ENCODE data around the gene GCSAM.

Gene GCSAM

DNA sequence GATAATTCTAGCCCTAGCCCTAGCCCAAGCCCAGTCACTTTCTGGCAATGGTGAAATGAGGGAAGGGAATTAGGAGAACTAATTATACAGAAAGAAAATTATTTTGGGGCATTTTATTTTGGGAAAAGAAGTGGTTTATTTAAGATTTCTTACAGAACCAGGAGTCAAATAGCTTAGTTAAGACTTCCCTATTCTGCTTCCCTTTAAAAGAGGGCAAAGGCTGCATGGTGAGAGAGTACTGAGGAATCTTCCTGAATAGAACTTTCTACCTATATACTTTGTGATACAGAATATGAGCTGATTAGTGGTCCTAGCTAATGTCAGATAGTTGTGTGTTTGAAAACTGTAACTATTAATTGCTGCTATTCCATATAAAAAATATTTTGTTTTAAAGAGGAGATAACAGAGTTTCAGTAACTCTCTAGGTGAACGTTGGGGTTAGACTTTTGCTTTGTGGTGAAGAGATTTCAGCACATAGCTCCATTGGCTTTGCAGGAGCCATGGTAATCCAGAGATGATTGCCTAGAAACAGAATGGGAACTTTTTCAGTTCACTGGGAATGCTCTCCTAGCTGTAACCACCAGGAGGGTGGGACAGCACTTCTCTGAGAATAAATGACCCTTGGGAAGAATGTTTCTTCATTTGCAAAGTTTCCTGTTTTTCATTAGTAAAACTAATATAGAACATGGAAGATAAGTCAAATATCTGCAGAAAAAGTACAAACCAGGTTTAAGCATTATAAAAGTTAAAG lies 5.3 kb upstream of the GCSAM start:
- Histone ChIP-seq H3K27ac (no peak overlapping the region), H3K4me1 (no peaks in the 10 kb centered on the region), H3K4me3 (no peak overlapping the region), H3K36me3 (no peaks in the 10 kb centered on the region), H3K27me3 (no peaks in the 10 kb centered on the region), H3K9me3 (no peaks in the 10 kb centered on the region)
- intact Hi-C loops (cut with DNase I; ENCODE audit: low total_unique reads) = no loop called here
- TF ChIP-seq, protein P1, sequence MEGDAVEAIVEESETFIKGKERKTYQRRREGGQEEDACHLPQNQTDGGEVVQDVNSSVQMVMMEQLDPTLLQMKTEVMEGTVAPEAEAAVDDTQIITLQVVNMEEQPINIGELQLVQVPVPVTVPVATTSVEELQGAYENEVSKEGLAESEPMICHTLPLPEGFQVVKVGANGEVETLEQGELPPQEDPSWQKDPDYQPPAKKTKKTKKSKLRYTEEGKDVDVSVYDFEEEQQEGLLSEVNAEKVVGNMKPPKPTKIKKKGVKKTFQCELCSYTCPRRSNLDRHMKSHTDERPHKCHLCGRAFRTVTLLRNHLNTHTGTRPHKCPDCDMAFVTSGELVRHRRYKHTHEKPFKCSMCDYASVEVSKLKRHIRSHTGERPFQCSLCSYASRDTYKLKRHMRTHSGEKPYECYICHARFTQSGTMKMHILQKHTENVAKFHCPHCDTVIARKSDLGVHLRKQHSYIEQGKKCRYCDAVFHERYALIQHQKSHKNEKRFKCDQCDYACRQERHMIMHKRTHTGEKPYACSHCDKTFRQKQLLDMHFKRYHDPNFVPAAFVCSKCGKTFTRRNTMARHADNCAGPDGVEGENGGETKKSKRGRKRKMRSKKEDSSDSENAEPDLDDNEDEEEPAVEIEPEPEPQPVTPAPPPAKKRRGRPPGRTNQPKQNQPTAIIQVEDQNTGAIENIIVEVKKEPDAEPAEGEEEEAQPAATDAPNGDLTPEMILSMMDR (IDR thresholded peaks at IDR 0.05) = no peak
- no peak for DNase-seq

- no peaks in the 10 kb centered on the region for H3K4me1 ChIP-seq
- no peaks in the 10 kb centered on the region for H3K36me3 ChIP-seq
- TF ChIP-seq, protein P1 (IDR thresholded peaks at IDR 0.05) = no peak
- no peak for DNase-seq
- H3K27ac ChIP-seq = no peak overlapping the region
- no peaks in the 10 kb centered on the region for H3K9me3 ChIP-seq
- no peak overlapping the region for H3K4me3 ChIP-seq
- intact Hi-C loops (cut with DNase I; ENCODE audit: low total_unique reads) = no loop called here
- H3K27me3 ChIP-seq = no peaks in the 10 kb centered on the region
Observed at GRCh38 chr3:112137781-112138180, 4.7 kb upstream of the GCSAM start.

GRCh38 chr3:112136959-112137693 lies 4.1 kb upstream of the GCSAM start:
- Histone ChIP-seq H3K27ac (no peak overlapping the region), H3K4me1 (no peaks in the 10 kb centered on the region), H3K36me3 (no peaks in the 10 kb centered on the region), H3K9me3 (no peaks in the 10 kb centered on the region), H3K27me3 (no peaks in the 10 kb centered on the region), H3K4me3 (no peak overlapping the region)
- no peak for DNase-seq
- TF ChIP-seq, protein P1 (IDR thresholded peaks at IDR 0.05) = peak in 1 of 2 experiments; percentile 7
- intact Hi-C loops (cut with DNase I; ENCODE audit: low total_unique reads) = no loop called here

- intact Hi-C loops (cut with DNase I; ENCODE audit: low total_unique reads) = no loop called here
- H3K4me1 ChIP-seq = no peaks in the 10 kb centered on the region
Observed at GRCh38 chr3:112136046-112136445, 3.0 kb upstream of the GCSAM start.

DNA sequence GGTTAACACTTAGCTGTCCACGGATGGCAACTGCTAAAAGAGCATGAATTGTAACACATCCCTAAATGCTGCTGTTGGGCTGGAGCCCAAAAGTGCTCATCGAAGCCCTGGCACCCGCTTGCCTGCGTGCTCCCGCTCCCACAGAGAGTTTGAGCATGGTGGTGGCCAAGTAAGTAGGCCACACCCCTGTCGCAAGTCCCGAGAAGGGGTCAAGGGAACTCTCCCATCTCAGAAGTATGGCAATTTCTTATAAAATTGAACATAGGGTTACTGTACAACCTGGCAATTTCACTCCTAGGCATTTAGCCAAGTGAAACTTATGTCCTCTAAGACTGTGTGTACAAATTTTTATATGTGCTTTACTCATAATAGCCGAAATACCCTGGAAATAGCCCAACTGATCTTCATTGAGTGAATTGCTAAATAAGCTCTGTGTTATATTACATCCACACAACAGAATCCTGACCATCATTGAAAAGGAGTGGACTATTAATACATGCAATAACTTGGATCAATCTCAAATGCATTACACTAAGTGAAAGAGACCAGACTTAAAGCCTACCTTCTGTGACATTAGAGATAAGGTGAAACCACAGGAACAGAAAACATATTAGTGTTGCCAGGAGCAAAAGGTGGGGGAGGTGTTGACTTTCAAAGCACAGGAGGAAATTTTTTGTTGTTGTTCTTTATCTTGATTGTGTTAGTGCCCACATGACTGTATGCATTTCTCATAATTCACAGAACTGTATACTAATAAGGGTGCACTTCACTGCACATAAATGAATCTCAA lies 1.5 kb upstream of the GCSAM start:
- H3K4me1 ChIP-seq = no peaks in the 10 kb centered on the region
- no peak overlapping the region for H3K4me3 ChIP-seq
- no peaks in the 10 kb centered on the region for H3K9me3 ChIP-seq
- H3K36me3 ChIP-seq = peaks cover 0 to 6% (median 0%) of the 10 kb centered on the region in 3 donors
- no peak for DNase-seq
- intact Hi-C loops (cut with DNase I; ENCODE audit: low total_unique reads) = no loop called here
- no peaks in the 10 kb centered on the region for H3K27me3 ChIP-seq
- TF ChIP-seq, protein P1 (IDR thresholded peaks at IDR 0.05) = no peak
- H3K27ac ChIP-seq = no peak overlapping the region

More at GRCh38 chr3:112136046-112136445, 3.0 kb upstream of the GCSAM start:
- TF ChIP-seq, protein P1 (IDR thresholded peaks at IDR 0.05) = no peak
- no peaks in the 10 kb centered on the region for H3K36me3 ChIP-seq
- H3K27me3 ChIP-seq = no peaks in the 10 kb centered on the region
- no peak overlapping the region for H3K27ac ChIP-seq
- DNase-seq = no peak
- no peaks in the 10 kb centered on the region for H3K9me3 ChIP-seq
- H3K4me3 ChIP-seq = no peak overlapping the region

All from tibial artery (tissue), 4 donors.